ENCODE measurements around the gene HDDC3. TPM values are rescaled to one million over a fixed set of nuclear protein-coding genes. Genes with fewer than 3 reads are reported as not detected.

HDDC3 gene
- total and polyA plus RNA-seq, 9 of the 15 experiments (the other 6 are each of a cell fraction or from before 2014, with no cell fraction given): 14.9 to 55.8 (median 36.9) TPM

DNA sequence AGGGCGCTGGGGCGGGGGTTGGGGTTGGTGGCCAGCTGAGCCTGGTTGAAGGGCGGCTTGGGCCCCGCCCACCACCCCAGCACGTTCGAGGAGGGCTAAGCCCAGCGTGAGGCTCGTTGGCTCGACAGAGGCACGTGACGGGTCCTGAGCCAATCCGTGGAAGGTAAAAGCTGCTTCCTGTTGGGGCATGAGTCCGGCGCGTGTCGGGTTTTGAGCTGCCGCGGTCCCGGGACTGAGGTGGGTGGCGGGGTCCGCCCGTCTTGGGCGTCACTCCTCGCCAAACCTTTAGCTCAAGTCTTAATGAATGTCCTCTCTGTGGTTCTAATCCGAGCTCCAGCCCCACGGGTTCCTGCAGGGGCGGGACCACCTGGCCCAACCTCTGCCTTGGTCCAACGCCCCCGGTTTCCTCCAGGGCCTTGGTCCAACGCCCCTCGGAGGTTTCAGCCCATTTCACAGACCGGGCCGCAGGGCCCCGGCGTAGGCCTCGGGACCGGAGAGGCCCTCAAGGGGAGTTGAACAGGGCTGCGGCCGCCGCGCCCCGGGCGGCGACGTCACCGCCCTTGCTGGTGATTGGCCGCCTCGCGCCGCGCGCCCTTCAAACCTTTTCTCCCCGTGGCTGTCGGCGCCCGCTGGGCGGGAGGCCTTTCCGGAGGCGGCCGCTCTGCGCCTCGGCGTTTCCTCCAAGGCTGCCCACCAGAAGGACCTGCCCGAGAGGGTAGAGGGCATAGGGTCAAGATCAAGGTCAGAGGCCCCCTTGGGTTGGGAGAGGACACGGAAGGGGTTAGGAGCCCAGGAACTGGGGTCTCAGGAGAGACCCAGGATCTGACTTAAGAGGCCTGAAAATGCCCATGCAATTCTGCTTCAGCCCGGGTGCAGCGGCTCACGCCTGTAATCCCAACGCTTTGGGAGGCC, 22.6 kb upstream of the HDDC3 start, which contains the start of gene RCCD1 (continued):
- TF ChIP-seq, protein P1, sequence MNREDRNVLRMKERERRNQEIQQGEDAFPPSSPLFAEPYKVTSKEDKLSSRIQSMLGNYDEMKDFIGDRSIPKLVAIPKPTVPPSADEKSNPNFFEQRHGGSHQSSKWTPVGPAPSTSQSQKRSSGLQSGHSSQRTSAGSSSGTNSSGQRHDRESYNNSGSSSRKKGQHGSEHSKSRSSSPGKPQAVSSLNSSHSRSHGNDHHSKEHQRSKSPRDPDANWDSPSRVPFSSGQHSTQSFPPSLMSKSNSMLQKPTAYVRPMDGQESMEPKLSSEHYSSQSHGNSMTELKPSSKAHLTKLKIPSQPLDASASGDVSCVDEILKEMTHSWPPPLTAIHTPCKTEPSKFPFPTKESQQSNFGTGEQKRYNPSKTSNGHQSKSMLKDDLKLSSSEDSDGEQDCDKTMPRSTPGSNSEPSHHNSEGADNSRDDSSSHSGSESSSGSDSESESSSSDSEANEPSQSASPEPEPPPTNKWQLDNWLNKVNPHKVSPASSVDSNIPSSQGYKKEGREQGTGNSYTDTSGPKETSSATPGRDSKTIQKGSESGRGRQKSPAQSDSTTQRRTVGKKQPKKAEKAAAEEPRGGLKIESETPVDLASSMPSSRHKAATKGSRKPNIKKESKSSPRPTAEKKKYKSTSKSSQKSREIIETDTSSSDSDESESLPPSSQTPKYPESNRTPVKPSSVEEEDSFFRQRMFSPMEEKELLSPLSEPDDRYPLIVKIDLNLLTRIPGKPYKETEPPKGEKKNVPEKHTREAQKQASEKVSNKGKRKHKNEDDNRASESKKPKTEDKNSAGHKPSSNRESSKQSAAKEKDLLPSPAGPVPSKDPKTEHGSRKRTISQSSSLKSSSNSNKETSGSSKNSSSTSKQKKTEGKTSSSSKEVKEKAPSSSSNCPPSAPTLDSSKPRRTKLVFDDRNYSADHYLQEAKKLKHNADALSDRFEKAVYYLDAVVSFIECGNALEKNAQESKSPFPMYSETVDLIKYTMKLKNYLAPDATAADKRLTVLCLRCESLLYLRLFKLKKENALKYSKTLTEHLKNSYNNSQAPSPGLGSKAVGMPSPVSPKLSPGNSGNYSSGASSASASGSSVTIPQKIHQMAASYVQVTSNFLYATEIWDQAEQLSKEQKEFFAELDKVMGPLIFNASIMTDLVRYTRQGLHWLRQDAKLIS (CRISPR knock-in tag; IDR thresholded peaks at IDR 0.05): peak; percentile 98
- TF ChIP-seq KLF13 (tag; IDR thresholded peaks at IDR 0.05; ENCODE audit: borderline replicate concordance, low read depth): peak; percentile 67
- TF ChIP-seq BRD9 (IDR thresholded peaks at IDR 0.05; ENCODE audit: low read depth, partially characterized antibody): no peak
- no peak for TF ChIP-seq ZKSCAN8 (CRISPR knock-in tag; IDR thresholded peaks at IDR 0.05)
- TF ChIP-seq RHOXF2B (CRISPR knock-in tag; conservative IDR thresholded peaks at IDR 0.05): no peak
- TF ChIP-seq, protein P2, sequence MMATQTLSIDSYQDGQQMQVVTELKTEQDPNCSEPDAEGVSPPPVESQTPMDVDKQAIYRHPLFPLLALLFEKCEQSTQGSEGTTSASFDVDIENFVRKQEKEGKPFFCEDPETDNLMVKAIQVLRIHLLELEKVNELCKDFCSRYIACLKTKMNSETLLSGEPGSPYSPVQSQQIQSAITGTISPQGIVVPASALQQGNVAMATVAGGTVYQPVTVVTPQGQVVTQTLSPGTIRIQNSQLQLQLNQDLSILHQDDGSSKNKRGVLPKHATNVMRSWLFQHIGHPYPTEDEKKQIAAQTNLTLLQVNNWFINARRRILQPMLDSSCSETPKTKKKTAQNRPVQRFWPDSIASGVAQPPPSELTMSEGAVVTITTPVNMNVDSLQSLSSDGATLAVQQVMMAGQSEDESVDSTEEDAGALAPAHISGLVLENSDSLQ (IDR thresholded peaks at IDR 0.05): peak; percentile 4; the same call in 1 of the 2 replicates
- peak; percentile 71 for TF ChIP-seq ETV1 (tag; conservative IDR thresholded peaks at IDR 0.05; ENCODE audit: low read depth)
- peak; percentile 52; the same call in 1 of the 2 replicates for TF ChIP-seq PTBP1 (IDR thresholded peaks at IDR 0.05; ENCODE audit: low read depth, low read length)
- TF ChIP-seq, protein P3, sequence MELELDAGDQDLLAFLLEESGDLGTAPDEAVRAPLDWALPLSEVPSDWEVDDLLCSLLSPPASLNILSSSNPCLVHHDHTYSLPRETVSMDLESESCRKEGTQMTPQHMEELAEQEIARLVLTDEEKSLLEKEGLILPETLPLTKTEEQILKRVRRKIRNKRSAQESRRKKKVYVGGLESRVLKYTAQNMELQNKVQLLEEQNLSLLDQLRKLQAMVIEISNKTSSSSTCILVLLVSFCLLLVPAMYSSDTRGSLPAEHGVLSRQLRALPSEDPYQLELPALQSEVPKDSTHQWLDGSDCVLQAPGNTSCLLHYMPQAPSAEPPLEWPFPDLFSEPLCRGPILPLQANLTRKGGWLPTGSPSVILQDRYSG (tag; conservative IDR thresholded peaks at IDR 0.05; ENCODE audit: low read depth): 0 out of 2 replicates have a peak, but pooled peaks have one; percentile 17
- TF ChIP-seq CHD4 (IDR thresholded peaks at IDR 0.05; ENCODE audit: insufficient read depth, insufficient replicate concordance, low read depth, low read length, poor library complexity, severe bottlenecking): peak; percentile 33
- peak; percentile 71 for TF ChIP-seq JUND (IDR thresholded peaks at IDR 0.05; ENCODE audit: borderline replicate concordance, low read depth, low read length)
- TF ChIP-seq JUND (tag; IDR thresholded peaks at IDR 0.05; ENCODE audit: borderline replicate concordance, low read depth, low read length): peak; percentile 36; the same call in 1 of the 3 replicates
- TF ChIP-seq, protein P4, sequence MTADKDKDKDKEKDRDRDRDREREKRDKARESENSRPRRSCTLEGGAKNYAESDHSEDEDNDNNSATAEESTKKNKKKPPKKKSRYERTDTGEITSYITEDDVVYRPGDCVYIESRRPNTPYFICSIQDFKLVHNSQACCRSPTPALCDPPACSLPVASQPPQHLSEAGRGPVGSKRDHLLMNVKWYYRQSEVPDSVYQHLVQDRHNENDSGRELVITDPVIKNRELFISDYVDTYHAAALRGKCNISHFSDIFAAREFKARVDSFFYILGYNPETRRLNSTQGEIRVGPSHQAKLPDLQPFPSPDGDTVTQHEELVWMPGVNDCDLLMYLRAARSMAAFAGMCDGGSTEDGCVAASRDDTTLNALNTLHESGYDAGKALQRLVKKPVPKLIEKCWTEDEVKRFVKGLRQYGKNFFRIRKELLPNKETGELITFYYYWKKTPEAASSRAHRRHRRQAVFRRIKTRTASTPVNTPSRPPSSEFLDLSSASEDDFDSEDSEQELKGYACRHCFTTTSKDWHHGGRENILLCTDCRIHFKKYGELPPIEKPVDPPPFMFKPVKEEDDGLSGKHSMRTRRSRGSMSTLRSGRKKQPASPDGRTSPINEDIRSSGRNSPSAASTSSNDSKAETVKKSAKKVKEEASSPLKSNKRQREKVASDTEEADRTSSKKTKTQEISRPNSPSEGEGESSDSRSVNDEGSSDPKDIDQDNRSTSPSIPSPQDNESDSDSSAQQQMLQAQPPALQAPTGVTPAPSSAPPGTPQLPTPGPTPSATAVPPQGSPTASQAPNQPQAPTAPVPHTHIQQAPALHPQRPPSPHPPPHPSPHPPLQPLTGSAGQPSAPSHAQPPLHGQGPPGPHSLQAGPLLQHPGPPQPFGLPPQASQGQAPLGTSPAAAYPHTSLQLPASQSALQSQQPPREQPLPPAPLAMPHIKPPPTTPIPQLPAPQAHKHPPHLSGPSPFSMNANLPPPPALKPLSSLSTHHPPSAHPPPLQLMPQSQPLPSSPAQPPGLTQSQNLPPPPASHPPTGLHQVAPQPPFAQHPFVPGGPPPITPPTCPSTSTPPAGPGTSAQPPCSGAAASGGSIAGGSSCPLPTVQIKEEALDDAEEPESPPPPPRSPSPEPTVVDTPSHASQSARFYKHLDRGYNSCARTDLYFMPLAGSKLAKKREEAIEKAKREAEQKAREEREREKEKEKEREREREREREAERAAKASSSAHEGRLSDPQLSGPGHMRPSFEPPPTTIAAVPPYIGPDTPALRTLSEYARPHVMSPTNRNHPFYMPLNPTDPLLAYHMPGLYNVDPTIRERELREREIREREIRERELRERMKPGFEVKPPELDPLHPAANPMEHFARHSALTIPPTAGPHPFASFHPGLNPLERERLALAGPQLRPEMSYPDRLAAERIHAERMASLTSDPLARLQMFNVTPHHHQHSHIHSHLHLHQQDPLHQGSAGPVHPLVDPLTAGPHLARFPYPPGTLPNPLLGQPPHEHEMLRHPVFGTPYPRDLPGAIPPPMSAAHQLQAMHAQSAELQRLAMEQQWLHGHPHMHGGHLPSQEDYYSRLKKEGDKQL (CRISPR knock-in tag; IDR thresholded peaks at IDR 0.05; ENCODE audit: borderline replicate concordance): 0 out of 2 replicates have a peak, but pooled peaks have one; percentile 36
